Medulla oblongata (tissue), 1 donor: ENCODE results near the gene OMP.

Experiments
- DNase-seq: peaks from one replicate; pipeline ENCODE4 v3.0.0-alpha.2; 2015; ENCODE audit errors: extremely low spot score

The OMP gene

GRCh38 chr11:77103319-77103718, 679 bp downstream of the OMP start:
- no peak for DNase-seq

- no peak for DNase-seq
These were observed 2.1 kb downstream of the OMP start for GRCh38 chr11:77104727-77105126.

DNA sequence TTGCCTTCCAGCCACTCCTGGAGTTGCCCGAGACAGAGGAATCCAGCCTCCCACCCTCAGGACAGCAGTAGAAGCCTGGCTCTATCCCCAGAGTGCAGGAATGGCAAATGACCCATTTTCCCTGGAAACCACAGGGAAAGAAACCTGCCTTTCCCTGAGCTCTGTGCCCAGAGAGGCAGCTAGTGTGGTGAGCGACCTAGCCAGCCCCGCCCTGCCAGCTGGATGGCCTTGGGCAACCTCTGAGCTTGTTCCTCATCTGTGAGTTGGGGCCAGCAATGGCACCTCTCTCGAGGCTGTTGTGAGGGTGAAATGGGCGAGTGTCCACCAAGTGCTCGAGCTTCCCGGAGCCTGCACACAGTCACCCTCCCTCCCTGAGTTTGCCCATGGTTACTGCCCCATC, 3.7 kb downstream of the OMP start:
- peak; percentile 73 for DNase-seq

DNA sequence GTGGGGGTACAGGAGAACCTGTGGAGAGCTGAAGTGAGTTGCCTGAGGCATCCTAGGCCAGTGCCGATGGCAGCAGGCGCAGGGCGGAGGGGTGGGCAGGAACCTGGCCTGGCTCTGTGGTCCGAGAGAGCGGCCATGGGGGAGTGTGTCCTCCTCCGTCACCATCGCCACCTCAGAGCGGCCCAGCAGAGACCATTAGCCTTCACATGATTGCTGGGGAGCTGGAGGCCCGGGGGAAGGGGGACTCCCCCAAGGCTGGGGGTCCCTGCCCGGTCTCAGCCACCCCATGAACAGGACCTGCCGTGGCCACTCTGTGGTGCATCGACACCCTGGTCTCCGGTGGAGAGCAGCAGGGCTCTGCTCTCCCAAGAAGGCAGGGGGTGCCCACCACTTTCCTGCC, 4.1 kb downstream of the OMP start:
- no peak for DNase-seq

DNA sequence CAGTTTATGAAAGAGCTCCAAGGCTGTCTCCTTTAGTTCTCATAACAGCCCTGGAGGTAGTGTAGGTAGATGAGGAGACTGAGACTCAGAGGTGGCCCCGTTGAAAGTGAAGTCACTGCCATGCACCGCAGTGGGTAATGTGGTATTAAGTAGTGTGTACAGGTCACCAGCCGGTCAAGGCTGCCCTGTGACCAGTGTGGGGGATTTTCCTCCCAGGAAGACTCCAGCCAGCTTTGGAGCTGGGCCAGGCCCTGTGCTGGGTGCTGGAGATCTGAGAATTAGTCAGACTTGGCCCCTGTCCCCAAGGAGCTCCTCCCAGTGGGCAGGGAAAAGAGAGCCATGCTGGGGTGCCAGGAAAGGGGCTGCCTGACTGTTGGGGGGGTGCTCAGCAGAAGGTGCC, 5.3 kb downstream of the OMP start:
- DNase-seq: peak; percentile 41

DNA sequence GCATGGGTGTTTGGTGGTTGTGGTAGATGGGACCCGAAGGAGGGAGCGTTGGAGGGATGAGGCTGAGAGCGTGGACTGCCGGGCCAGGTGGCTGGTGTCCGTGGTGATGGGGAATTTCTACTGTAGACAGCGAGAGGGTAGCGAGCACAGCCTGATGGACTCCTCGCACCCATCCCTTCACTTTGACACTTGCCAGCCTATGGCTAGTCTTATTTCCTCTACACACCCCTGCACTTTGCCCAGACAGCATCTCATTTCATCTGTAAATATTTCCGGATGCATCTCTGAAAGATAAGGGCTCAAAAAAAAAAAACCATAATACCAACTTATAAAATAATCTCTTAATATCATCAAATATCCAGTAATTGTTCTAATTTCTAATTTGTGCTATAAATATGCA, 5.8 kb downstream of the OMP start:
- DNase-seq: no peak

DNA sequence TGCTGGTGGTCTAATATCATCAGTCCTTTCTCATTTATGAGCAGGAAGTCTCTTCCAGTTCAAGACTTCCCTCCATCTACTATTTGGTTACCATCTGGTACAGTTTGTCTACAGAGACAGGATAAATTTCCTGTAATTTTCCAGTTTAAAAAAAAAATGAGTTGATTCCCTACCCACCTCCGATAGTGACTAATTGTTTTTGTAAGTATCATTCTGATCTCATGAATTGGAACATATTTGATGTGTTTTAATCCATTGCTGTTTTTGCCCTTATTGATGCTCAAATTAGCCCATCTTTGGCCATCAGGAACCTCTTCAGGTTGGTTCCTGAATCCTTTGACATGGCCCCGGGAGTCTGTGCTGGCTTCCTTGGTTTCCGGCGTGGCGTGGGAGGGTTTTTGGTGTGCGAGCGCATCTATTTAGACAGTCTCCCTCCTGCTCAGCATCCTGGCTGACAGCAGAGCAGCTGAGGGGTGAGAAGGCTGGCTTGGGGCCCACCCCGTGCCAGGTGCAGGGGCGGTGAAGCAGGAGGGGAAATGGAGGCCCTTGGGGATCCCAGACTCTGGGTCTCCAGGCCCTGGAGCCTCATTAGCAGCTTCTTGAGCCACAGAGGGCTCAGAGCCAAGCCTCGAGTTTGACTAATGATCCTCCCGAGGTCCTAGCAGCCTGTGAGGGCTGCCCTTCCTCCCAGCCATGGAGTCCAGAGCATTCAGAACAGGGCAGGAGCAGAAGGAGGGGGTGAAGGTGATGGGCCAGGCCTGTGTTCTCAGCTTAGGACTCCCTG, 6.8 kb downstream of the OMP start:
- DNase-seq: peak; percentile 42

GRCh38 chr11:77110836-77111235, 8.2 kb downstream of the OMP start:
- DNase-seq: no peak

GRCh38 chr11:77111277-77111676, 8.6 kb downstream of the OMP start:
- no peak for DNase-seq

DNA sequence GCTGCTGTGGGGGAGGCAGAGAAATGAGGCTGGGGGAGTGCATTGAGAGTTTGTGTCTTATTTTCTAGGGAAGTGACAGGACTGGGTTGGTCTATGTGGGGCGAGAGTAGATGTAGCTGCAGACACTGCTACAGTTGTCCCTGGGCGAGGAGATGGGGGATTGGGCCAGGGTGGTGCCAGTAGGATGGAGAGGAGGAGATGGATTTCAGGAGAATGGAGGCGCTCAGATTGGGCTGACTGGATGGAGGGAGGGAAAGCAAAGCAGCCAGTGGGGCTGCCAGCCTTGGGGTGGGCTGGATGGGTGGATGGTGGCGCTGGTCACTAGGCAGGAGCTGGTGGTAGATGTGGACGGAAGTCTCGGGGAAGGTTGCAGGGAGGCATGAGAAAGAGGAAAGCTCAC, 9.3 kb downstream of the OMP start:
- DNase-seq: no peak

DNA sequence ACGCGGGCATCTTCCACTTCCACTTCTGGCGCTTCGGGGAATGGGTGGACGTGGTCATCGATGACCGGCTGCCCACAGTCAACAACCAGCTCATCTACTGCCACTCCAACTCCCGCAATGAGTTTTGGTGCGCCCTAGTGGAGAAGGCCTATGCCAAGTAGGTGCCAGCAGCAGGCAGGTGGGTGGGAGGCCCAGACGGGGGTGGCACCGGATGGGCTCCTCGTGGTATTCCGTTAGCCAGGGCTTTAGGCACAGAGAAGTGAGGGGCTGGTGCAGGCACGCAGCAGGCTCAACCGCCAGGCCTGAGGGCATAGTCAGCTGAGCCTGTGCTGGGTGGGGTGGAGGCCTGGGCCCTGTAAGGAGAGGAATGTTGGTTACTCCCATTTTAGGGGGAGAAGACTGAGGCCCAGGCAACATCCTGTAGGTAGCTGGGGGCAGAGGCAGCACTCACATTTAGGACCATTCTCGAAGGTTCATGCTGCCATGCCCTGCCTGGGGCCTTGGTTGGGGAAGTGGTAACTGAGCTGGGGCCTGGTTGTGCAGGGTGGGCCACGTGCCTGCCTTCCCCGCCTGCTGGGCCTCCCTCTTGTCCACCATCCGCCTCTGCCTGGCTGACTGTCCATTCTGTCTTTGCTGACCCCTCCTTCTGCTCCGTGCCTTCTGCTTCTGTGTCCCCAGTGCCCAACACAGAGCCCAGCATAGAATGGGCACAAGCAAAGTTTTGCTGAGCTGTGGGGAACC, 10.2 kb downstream of the OMP start:
- no peak for DNase-seq

DNA sequence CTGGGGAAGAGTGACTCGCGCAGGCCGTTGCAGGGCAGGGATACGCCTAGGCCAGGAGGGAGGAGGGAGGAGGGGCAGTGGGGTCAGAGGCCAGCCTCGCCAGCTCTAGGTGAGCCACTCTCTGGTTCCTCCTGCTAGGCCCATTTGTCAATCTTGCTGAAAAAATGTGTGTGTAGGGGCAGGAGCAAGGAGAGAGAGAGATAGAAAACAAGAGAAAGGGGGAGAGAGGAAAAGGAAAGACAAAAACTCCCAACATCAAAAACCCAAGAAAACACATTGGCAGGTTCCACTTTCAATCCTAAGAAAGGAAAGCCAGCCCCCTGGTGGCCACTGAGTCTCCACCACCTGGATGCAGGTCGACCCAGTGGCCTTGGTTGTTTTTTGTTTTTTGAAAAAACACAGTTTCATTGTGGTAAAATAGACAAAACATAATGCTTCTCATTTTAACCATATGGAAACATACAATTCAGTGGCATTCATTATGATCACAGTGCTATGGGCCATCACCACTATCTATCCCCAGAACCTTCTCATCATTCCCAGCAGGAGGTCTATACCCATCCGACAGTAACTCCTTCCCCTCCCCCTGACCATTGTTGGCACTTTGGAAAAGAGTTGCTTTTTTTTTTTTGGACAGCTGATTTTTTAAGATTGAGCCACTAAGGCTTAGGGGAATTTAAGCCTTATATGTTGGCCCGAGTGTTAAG, 10.9 kb downstream of the OMP start:
- no peak for DNase-seq

DNA sequence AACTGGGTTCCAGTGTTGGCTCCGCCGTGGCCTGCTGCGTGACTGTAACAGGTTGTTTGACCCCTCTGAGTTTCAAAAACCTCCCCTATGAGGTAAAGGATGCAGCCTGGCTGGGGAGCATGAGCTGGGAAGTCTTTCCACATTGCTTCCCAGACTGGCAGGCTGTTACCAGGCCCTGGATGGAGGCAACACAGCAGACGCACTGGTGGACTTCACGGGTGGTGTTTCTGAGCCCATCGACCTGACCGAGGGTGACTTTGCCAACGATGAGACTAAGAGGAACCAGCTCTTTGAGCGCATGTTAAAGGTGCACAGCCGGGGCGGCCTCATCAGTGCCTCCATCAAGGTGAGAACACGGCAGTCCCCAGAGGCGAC, 11.4 kb downstream of the OMP start:
- DNase-seq: no peak

GRCh38 chr11:77115181-77115611, 12.6 kb downstream of the OMP start:
- no peak for DNase-seq

GRCh38 chr11:77115956-77116355, 13.3 kb downstream of the OMP start:
- no peak for DNase-seq

GRCh38 chr11:77117492-77117891, 14.9 kb downstream of the OMP start:
- DNase-seq: no peak

- DNase-seq: no peak
These were observed 15.4 kb downstream of the OMP start for GRCh38 chr11:77118086-77118485.

DNA sequence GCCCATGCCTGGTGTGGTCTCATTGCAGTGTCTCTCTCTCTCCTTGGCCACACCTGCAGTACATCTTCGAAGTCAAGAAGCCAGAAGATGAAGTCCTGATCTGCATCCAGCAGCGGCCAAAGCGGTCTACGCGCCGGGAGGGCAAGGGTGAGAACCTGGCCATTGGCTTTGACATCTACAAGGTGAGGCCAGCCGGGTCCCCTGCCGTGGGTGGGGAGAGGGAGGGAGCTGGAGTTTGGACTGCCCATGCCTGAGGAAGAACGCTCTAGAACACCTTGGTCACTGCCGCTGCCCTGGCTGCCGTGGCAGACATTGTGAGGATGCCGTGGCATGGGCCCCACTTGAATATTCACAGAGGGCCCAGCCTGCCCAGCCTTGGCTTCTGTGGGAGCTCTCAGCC, 16.3 kb downstream of the OMP start:
- DNase-seq: no peak

DNA sequence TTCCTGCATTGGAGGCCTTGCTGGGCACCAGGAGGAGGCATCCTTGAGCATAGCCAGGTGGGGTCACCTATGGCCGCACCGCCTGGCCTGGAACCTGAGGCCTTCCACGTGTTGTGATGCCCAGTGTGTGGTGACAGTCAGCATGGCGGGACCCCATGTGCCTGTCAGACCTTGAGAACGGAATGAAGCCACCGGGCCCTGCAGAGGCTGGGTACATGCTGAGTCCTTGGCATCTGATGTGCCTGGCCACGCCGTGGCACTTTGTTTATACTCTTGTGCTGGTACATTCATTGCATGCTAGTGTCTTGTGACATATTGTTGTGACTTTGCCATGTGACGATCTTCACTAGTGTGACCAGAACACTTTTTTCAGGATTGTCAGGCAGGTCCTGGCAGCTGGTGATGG, 16.9 kb downstream of the OMP start:
- no peak for DNase-seq

DNA sequence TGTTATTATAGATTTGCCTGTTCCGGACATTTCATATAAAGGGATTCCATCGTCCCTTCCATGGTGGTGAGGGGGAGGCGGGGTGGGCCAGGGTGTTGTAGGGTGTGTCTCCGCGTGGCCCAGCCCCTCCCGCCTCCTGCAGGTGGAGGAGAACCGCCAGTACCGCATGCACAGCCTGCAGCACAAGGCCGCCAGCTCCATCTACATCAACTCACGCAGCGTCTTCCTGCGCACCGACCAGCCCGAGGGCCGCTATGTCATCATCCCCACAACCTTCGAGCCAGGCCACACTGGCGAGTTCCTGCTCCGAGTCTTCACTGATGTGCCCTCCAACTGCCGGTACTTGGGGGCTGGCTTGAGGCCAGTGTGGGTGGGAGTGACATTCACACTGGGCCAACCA, 17.9 kb downstream of the OMP start:
- DNase-seq: no peak

- DNase-seq: no peak
These were observed 18.5 kb downstream of the OMP start for GRCh38 chr11:77121096-77121640.

DNA sequence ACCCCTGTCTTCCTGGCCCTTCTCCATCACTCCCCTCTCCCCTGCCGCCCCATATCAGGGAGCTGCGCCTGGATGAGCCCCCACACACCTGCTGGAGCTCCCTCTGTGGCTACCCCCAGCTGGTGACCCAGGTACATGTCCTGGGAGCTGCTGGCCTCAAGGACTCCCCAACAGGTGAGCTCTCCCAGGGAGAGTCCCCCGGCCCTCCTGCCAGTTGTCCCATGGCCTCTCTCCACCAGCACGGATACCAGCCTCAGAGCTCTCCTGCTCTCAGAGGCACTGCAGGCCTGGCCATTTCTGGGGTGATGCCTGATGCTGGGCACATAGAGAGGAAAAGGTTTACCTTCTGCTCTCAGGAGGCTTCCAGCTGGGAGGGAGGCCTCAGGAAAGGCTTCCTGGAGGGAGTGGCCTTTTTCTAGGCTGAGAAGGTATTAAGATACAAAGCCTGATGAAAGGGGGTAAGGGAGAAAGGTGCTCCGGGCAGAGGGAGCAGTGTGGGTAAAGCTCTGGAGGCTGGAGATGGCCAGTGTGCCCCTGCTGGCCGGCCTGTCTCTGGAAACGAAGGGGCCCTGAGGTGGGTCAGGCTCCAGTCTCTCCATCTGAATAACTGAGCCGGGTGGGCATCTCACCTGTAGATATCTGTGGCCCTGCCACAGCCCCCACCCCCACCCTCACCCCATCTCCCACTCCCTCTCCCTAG, 19.4 kb downstream of the OMP start:
- no peak for DNase-seq
